Medulla oblongata (tissue), 1 donor: Measurements from ENCODE around the gene EML1.
A peak's percentile ranks its signal among the peaks of the same experiment; 100 is the strongest.

Source experiments
- DNase-seq: peaks from one replicate; pipeline ENCODE4 v3.0.0-alpha.2; 2015; ENCODE audit errors: extremely low spot score

EML1 gene

DNA sequence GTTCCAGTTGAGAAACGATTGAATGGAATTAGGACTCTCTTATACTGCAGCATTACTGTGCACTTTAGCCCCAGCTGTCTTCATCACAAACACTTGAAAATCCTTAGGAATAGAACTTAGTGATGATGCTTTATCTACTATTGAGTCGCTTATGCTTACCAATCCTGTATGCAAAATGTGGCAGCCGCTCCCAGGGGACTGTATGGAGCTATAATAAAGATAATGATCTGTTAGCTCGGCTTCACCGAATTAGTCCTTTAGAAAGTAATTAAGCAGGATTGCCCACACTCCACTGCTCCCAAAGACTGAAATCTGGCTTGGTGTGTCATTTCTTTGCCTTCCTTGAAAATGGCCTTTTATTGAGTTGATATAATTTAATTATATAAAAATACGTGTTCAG lies 10.6 kb downstream of the EML1 start:
- no peak for DNase-seq

DNA sequence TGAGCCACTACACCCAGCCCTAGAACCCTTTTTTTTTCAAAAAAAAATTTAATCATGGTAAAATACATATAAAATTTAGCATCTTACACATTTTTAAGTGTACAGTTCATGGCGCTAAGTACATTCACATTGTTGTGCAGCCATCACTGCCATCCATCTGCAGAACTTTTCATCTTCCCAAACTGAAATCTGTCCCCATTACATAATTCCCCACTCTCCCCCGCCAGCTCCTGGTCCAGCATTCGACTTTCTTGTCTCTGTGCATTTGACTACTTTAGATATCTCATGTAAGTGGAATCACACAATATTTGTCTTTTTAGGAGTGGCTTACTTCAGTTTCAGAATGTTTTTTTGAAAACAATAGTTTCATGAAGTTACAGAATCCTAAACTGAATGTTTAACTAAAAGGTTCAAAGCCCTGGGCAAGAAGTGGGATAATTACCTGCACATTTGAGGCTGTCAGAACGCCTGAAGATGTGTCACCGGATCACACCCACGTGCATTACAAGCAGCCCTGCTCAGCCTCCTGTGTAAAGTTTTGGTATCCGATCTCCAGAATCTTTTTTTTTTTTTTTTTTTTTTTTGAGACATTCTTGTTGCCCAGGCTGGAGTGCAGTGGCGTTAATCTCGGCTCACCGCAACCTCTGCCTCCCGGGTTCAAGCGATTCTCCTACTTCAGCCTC lies 12.7 kb downstream of the EML1 start:
- DNase-seq, result no peak

DNA sequence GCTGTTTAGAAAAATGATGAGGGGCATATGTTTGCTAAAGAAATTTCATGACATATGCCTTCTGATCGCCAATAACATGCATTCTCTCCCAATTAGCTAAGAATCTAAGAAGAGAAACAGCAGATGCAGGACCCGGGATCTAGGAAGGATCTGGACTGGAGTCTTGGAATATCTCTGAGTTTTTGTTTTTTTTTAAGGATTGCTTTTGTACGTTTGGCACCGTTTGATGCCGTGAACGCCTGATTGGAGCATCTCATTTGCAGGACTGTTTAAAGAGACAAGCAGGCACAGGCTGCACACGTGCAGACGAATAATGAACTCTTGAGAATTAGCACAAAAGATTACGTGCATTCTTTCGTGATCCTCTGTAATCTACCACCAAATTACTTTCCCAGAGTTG lies 13.6 kb downstream of the EML1 start:
- DNase-seq, result no peak

DNA sequence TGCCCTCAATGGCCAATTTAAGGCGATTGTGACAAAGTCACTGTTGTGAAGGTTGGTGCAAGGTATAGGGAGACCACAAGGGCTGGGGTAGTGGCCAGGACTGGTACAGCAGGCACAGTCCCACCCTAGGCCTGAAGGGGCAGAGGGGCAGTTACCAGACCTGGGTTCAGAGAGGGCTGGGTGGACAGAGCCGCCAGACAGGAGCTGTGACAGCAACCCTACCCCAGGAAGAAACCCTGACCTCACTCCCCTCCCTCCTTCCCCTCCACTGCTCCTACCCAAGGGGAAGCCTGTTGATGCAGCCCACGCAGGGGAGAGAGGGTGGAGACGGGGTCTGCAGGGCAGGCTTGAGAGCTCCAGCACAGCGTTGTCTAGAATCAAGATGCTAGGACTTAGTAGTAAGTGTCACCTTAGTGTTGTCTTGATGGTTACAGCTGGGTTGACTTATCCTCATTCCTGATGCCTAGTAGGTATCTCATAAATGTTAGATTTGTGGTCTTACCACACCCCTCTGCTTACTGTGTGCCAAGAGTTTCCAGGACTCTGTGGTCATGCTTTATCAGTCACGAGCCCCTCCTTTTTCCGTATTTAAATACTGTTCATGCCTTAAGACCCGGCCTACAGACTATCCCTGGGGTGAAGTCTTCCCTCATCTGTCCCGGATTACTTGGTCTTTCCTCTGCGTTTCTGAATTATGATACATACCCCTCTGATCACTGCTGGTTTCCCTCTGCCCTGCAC lies 14.4 kb downstream of the EML1 start:
- no peak for DNase-seq

DNA sequence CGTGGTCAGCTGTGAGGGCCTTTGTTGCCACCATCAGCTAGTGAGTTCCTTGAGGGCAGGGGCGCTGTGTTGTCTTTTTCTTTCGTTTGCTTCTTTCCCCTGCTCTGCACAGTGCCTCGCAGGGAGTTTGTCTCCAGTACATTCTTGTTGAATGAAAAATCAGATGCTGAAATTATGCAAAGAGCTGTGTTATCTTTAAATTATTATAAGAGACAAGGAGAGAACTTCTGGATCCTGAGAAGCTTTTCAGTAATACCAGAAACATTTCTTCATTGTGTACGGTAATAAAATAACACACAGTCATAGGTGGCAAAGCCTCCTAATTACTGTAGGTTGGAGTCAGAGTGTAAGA lies 14.9 kb downstream of the EML1 start:
- DNase-seq, result no peak

DNA sequence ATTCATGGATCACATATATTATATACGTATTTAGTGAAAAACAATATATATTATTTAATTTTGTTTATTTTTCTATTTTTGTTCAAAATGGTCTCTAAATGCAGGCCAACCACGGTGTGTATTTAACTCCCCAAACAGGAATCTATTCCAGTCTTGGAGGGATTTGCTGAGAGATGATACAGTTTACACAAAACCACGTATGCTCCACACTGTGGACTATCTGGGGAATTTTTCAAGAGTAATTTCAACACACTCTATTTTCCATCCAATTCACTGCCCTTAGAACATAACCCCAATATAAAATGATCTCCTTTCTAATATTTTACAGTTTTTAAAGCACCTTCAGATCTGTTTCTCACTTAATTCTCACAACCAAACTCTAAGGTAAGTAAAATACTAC lies 15.3 kb downstream of the EML1 start:
- no peak for DNase-seq

DNA sequence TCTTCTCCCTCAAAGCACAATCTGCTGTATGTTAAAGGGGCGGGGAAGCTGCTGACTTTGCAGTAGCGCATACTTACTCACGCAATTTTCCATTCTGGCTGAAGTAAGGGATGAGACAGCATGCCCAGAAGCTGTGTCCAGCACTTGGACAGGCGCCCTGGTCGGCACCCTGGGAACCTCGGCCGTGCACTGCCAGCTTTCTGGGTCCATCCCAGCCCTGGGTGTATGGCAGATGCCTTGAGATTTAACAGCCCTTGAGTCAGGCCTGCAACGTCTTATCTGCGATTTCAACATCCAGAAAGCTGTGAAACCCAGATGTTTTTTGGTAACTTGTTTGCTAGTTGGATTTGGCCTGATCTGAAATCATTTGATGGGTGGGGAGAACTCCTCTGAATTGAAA lies 16.1 kb downstream of the EML1 start:
- DNase-seq, result peak; percentile 60

DNA sequence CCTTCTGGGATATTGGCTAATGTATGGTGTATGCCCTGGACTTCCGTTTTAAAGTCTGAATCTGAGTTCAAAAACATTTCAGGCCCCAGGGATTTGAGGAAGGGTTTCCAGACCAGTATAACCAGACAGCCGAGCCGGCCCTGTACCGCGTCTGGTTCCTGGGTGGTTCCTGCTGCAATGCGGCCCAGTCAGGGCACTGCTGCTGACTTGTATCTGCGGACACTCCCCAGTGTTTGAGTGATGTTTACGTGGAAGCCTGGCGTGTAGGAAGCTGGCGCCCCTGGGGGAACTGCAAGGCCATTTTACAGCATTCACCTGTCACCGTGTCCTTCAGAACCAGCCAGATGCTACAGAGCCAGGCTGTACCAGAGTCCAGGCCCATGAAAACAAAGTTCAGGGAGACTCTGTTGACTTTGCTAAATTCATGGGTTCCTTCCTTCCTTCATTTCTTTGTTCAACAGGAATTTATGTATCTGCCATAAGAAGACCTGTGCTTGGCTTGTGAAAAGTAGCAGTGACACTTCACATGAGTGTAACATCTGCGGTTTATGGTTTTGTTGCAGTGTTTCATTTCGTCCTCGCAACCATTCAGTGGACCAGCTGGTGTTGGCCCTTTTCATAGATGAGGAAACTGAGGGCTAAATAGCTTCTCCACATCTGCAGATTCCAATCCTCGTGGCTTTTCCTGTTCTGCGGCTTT lies 16.8 kb downstream of the EML1 start:
- DNase-seq, result no peak

DNA sequence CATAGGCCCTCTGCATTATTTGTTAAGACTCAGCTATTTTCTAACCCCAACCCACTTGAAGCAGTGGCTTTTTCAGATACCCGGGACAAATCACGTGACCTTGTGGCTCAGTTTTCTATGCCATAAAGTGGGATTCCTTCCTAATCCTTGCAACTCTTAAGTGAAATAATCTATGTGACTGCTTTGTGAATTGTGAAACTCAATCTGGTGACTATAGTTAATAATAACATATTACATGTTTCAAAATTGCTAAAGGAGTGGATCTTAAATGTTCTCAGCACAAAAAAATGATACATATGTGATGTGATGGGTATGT lies 17.3 kb downstream of the EML1 start:
- no peak for DNase-seq

DNA sequence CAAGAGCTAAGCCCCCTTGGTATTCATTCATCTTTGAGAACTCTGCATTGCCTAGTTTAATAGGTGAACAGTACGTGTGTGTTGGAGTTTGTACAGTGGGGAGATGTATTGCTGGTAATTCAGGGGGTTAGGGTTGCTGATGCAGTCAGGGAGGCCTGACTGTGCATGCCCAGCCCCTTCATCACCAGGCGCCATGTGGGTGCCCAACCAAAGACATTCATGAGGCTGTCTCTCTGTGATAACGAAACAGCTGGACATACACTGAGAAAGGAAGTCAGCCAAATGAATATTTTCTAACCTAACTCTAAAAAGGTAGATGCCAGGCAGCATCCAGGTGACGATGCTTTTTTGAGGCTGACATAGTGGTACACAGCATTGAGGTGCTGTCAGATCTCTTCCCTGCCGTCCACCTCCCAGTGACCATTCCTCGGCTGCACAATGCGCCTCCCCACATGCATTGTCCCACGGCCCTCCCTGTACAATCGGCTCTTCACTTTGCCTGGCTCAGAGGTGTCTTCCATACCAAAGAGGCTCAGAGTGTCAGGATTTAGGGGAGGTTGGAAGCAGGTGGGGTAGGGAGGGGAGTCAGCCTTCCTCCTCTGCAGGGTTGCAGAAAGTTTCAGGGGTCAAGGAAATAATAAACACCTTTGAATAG lies 19.0 kb downstream of the EML1 start:
- no peak for DNase-seq

DNA sequence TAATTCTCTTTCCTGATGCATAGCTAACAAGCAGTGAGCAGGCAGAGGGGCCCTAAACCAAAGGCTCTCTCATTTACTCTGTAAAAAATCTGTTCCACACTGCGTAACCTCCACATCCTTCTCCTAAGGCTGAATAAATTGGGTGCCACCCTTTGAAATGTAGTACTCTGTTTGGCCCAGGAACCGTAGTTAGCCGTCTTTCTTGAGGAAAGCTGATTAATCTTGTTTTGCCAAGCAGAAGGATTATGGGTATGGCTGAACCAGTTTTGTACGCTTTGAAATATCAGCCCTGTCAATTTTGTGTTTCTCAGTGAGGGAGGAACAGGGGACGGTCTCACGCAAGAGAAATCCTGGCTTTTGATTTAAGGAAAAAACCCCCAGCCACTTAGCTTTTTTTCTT lies 19.7 kb downstream of the EML1 start:
- DNase-seq, result no peak

DNA sequence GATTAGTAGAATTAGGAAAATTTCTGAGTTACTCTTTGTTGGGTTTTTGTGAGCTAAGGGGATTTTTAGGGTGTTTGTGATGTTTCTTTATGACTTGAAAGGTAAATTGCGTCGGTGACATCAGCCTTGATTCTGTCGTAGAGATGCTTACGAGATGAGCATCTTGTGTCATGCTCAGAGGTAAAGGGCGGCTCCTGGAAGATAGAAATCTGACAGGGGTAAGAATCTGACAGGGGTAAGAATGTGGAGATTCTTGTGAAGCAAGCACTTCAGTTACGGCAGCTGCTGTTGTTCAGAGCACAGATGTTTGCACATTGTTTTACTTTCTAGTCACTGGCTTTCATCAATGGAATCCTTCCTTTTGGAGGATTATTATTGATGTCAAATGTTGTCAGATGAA lies 22.5 kb downstream of the EML1 start:
- DNase-seq, result no peak

DNA sequence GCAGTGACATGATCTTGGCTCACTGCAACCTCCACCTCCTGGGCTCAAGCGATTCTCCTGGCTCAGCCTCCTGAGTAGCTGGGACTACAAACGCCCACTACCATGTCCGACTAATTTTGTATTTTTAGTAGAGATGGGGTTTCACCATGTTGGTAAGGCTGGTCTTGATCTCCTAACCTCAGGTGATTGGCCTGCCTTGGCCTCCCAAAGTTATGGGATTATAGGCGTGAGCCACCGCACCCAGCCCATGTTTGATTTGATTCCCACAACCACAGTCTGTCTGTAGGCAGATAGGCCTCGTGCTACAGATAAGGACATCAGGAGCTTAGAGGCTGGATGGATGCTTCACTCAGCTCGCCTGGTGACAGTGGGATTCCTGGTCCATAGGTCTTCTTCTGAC lies 23.0 kb downstream of the EML1 start:
- no peak for DNase-seq

DNA sequence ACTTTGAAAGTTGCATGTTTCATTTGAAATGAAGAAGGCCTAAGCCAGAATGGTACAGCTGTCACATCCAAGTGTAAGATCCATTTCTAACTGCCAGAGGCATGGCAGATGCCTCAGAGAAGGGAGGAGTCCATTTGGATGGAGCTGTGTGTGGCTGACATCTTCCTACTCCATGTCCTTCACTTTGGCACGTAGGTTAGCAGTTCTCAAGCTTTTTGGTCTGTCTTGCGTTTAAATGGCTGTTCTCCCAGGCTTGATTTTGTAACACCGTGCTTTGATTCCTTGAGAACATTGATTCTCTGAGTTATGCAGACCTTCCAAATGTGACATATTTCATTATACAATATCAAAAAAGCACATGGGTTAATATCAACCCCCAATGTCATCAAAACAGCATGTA lies 23.4 kb downstream of the EML1 start:
- no peak for DNase-seq

DNA sequence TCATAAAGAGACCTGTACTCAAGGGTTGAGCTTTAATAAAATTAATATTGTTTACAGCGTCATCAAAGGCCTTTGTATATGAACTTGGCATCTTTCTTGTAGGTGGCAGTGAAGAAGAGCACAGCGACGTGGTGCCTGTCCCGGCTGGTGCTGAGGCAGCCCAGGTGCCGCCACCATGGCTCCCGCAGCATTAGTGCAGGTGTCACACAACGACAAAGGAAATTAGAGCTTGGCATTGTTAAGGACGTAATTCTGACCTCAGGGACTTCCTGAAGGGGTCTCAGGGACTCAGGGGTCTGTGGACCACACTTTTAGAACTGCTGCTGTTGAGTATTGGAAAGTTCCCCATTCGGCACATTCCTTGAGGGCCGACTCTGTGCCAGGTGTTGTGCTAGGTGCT lies 24.1 kb downstream of the EML1 start:
- no peak for DNase-seq

DNA sequence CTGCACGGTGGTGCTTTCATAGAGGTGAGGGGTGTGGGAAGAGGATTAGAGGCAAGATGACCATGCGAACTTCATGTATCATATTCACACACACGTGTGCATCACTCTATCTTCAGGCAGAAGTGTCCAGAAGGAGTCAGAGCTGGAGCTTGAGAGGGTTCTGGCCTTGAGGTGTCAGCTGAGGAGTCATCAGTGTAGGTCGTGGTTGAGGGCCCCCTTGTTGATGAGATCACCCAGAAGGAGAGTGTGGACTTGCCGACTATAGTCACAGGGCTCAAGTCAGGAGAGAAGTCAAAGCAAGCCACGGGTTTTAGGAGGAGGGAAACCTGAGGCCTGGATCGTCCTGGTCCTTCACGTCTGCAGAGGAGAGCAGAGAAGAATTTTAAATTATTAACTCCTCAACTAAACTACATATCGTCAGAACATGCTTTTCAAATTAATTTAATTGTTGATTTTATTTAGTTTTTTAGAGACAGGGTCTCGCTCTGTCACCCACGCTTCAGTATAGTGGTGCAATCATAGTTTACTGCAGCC lies 25.4 kb downstream of the EML1 start:
- no peak for DNase-seq

DNA sequence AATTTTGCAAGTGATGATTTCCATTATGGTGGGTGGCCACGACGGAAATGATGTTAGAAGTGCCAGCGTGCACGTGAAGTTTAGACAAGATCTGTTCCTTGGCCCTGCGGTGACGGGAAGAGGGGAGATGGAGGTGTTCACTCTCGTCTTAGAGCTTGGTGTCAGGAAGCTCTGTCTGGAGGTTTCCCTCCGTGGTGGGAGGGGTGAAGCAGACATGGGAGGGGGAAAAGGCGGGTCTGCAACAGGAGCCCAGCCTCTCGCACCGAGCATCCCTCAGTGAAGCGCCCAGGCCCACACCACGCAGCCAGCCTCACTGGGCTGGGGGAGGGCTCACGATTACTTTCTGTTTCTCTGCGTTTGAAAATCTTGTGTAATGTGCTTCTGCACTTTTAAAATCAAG lies 26.3 kb downstream of the EML1 start:
- DNase-seq, result no peak

DNA sequence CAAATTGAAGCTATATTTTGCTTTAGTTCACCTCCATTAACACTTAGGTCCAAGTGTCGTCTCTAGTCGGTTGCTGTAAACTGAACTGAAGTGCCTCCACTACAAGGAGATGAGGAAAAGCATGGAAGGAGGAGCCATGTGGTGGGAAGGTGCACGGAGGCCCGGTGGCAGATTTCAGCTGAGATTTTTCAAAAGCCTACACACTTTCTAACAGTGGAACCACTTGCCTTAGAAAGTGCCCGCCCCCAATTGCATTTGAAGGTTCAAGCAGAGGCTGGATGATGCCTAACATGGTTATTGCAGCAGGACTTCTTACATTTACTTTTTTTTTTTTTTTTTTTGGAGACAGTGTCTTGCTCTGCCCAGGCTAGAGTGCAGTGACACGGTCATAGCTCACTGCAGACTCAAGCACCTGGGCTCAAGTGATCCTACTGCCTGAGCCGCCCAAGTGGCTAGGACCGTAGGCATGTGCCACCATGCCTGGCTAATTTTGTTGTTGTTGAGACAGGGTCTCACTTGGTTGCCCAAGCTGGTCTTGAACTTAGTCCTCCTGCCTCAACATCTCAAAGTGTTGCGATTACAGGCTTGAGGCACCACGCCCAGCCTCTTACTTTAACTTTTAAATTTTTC lies 27.6 kb downstream of the EML1 start:
- no peak for DNase-seq

DNA sequence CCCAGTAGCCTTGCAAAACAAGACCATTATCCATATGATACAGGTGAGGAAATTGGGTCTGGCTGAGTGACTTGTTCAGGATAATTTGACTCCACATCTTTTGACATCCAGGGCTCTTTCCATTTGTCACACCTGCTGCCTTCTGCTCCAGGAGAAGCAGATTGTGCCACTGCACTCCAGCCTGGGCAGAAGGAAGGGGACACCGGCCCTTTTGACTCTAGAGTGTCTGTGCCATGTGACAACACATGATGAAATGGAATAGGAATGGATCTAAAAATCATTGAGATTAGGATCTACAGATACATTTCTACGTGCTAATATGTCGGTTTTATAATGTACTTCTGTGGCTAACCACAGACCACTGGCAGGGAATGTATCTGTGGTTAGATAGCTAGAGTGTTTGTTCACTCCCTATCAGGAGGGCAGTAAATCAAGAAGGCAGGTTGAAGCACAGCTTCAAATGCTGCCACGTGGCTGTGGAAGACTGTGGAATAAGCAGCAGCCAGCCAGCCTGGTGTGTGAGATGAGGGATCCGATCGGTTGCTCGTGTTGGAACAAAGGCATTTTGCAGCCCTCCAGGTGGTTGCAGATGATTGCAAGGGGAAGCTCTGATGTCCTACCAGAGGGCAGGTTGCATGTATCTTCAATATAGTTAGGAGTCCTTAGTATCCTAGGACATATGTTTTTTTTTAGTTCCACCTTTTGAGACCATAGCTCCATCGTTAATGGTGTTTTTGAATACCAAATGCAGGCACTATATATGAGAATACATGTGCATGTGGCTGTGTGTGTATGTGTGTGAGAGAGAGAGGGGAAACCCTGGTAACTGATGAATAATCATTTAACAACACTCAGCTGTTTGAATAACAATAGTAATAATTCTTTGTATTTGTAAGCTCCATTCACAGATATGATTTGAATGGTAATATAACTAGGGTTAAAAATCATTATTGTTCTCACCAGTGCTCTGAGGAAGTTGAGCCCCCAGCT lies 28.6 kb downstream of the EML1 start:
- no peak for DNase-seq

DNA sequence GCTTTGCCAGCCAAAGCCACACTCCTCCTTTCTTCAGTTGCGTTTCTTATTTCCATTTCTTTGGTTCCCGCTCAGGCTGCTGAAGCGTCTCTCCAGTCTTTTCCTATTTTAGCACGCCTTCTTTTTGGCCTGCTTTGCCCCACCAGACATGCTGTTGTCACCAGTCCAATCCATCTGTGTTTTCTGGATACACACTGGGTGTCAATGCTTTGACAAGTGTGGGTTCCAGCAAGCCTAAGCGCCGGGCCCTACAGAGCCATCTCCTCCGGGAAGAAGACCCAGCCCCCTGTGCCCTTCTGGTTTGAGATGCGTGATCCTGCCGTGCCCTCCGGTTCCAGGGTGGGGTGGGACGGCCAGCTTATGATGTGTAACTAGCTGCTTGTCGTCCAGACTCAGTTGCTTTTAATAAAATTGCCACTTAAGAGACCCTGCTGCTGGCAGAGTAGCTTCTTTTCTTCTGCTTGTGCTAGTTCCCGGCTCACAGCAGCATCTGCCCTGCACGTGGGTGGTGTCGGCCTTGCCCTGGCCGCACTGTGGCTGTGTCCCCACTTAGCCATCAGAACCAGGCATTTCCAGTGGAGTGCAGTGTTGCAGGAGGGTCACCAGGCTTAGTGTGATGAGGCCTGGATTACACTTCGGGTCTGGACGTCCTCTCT lies 29.7 kb downstream of the EML1 start:
- peak; percentile 49 for DNase-seq
